ENCODE data around the gene CASP1. TPM values are rescaled to one million over a fixed set of nuclear protein-coding genes. Genes with fewer than 3 reads are reported as not detected.
"Not testable (repeated sequence)": the region's sequence is repeated elsewhere in the genome, so short reads cannot be mapped to it uniquely, and the experiment has no call there.

Gene CASP1
- total RNA-seq, 1 donor from 2014 or later, result 18.7 TPM

GRCh38 chr11:105057432-105057831 is 22.5 kb upstream of the CASP1 start:
- no peaks in the 10 kb centered on the region for H3K4me1 Mint-ChIP-seq
- peaks cover 17% of the 10 kb centered on the region for H3K27me3 Mint-ChIP-seq
- no peak overlapping the region for H3K27ac Mint-ChIP-seq
- H3K4me3 Mint-ChIP-seq, result no peak overlapping the region
- H3K36me3 Mint-ChIP-seq (ENCODE audit: low read depth), result peaks cover 2% of the 10 kb centered on the region
- no peak for DNase-seq
- intact Hi-C loops (cut with micrococcal nuclease), result no loop called here
- peaks cover 9% of the 10 kb centered on the region for H3K9me3 Mint-ChIP-seq

- Mint-ChIP-seq H3K27me3 (peaks cover 12% of the 10 kb centered on the region), H3K4me1 (no peaks in the 10 kb centered on the region), H3K4me3 (no peak overlapping the region), H3K36me3 (ENCODE audit: low read depth) (no peaks in the 10 kb centered on the region), H3K27ac (no peak overlapping the region), H3K9me3 (peaks cover 7% of the 10 kb centered on the region)
- intact Hi-C loops (cut with micrococcal nuclease), result no loop called here
- no peak for DNase-seq
Observed at GRCh38 chr11:105056446-105056845, 21.5 kb upstream of the CASP1 start.

GRCh38 chr11:105054723-105055493 is 20.0 kb upstream of the CASP1 start:
- H3K4me1 Mint-ChIP-seq, result no peaks in the 10 kb centered on the region
- intact Hi-C loops (cut with micrococcal nuclease), result no loop called here
- peaks cover 8% of the 10 kb centered on the region for H3K27me3 Mint-ChIP-seq
- H3K27ac Mint-ChIP-seq, result no peak overlapping the region
- H3K9me3 Mint-ChIP-seq, result no peaks in the 10 kb centered on the region
- no peak for DNase-seq
- H3K36me3 Mint-ChIP-seq (ENCODE audit: low read depth), result no peaks in the 10 kb centered on the region
- H3K4me3 Mint-ChIP-seq, result no peak overlapping the region

- Mint-ChIP-seq H3K9me3 (peaks cover 11% of the 10 kb centered on the region), H3K27ac (no peak overlapping the region), H3K4me1 (no peaks in the 10 kb centered on the region), H3K27me3 (peaks cover 7% of the 10 kb centered on the region), H3K36me3 (ENCODE audit: low read depth) (no peaks in the 10 kb centered on the region), H3K4me3 (no peak overlapping the region)
- intact Hi-C loops (cut with micrococcal nuclease), result no loop called here
- DNase-seq, result no peak
Observed at GRCh38 chr11:105052487-105052886, 17.5 kb upstream of the CASP1 start.

- H3K27me3 Mint-ChIP-seq, result peaks cover 4% of the 10 kb centered on the region
- intact Hi-C loops (cut with micrococcal nuclease), result no loop called here
- no peaks in the 10 kb centered on the region for H3K4me1 Mint-ChIP-seq
- peaks cover 11% of the 10 kb centered on the region for H3K9me3 Mint-ChIP-seq
- no peak overlapping the region for H3K27ac Mint-ChIP-seq
- DNase-seq, result no peak
- H3K4me3 Mint-ChIP-seq, result no peak overlapping the region
- no peaks in the 10 kb centered on the region for H3K36me3 Mint-ChIP-seq (ENCODE audit: low read depth)
Observed at GRCh38 chr11:105051559-105051958, 16.6 kb upstream of the CASP1 start.

GRCh38 chr11:105049481-105049880 is 14.5 kb upstream of the CASP1 start:
- DNase-seq, result no peak
- Mint-ChIP-seq H3K27me3 (no peaks in the 10 kb centered on the region), H3K4me3 (no peak overlapping the region), H3K36me3 (ENCODE audit: low read depth) (no peaks in the 10 kb centered on the region), H3K27ac (no peak overlapping the region), H3K9me3 (peaks cover 11% of the 10 kb centered on the region), H3K4me1 (peaks cover 13% of the 10 kb centered on the region)
- intact Hi-C loops (cut with micrococcal nuclease), result loop anchor here (5.0 kb wide), 2 partner anchors 53 to 342 kb away; no protein-coding TSS in a partner anchor

GRCh38 chr11:105046898-105047579 is 12.1 kb upstream of the CASP1 start:
- H3K9me3 Mint-ChIP-seq, result peaks cover 11% of the 10 kb centered on the region
- H3K27me3 Mint-ChIP-seq, result no peaks in the 10 kb centered on the region
- no peak for DNase-seq
- no peak overlapping the region for H3K27ac Mint-ChIP-seq
- H3K4me1 Mint-ChIP-seq, result peaks cover 28% of the 10 kb centered on the region
- H3K36me3 Mint-ChIP-seq (ENCODE audit: low read depth), result no peaks in the 10 kb centered on the region
- intact Hi-C loops (cut with micrococcal nuclease), result loop anchor here (5.0 kb wide), 2 partner anchors 55 to 340 kb away; no protein-coding TSS in a partner anchor
- no peak overlapping the region for H3K4me3 Mint-ChIP-seq

- Mint-ChIP-seq H3K27me3 (no peaks in the 10 kb centered on the region), H3K4me1 (peaks cover 33% of the 10 kb centered on the region)
Observed at GRCh38 chr11:105045676-105046296, 10.8 kb upstream of the CASP1 start.

GRCh38 chr11:105044557-105045524 is 9.9 kb upstream of the CASP1 start, which contains the start of gene CARD16:
TSS of gene CARD16 (minus strand) at chr11:105045335. CDS start at chr11:105045297, 38 bp downstream.
- H3K36me3 Mint-ChIP-seq (ENCODE audit: low read depth), result peaks cover 15% of the 10 kb centered on the region
- DNase-seq, result peak; percentile 85
- H3K27me3 Mint-ChIP-seq, result not testable (repeated sequence)
- peak within 1 kb of the TSS; percentile 88 for H3K4me3 Mint-ChIP-seq
- peaks cover 11% of the 10 kb centered on the region for H3K9me3 Mint-ChIP-seq
- intact Hi-C loops (cut with micrococcal nuclease), result loop anchor here (5.0 kb wide), 4 partner anchors 32 to 338 kb away; partner anchors contain the start of gene CASP4
- peak within 1 kb of the TSS; percentile 83 for H3K27ac Mint-ChIP-seq
- peaks cover 35% of the 10 kb centered on the region for H3K4me1 Mint-ChIP-seq

More at GRCh38 chr11:105045676-105046296, 10.8 kb upstream of the CASP1 start:
- H3K27ac Mint-ChIP-seq, result peak overlapping the region; percentile 45
- intact Hi-C loops (cut with micrococcal nuclease), result loop anchor here (5.0 kb wide), 2 partner anchors 57 to 338 kb away; no protein-coding TSS in a partner anchor
- DNase-seq, result no peak
- H3K9me3 Mint-ChIP-seq, result peaks cover 11% of the 10 kb centered on the region
- H3K36me3 Mint-ChIP-seq (ENCODE audit: low read depth), result peaks cover 9% of the 10 kb centered on the region
- peak overlapping the region; percentile 56 for H3K4me3 Mint-ChIP-seq

- intact Hi-C loops (cut with micrococcal nuclease), result loop anchor here (5.0 kb wide), 2 partner anchors 35 to 75 kb away; partner anchors contain the start of gene CASP4
- Mint-ChIP-seq H3K27ac (no peak overlapping the region), H3K27me3 (no peaks in the 10 kb centered on the region), H3K4me3 (no peak overlapping the region), H3K9me3 (peaks cover 4% of the 10 kb centered on the region), H3K36me3 (ENCODE audit: low read depth) (peaks cover 35% of the 10 kb centered on the region), H3K4me1 (peaks cover 38% of the 10 kb centered on the region)
- no peak for DNase-seq
Observed at GRCh38 chr11:105042178-105042577, 7.2 kb upstream of the CASP1 start.

- H3K4me3 Mint-ChIP-seq, result no peak overlapping the region
- H3K9me3 Mint-ChIP-seq, result peaks cover 10% of the 10 kb centered on the region
- H3K4me1 Mint-ChIP-seq, result peaks cover 40% of the 10 kb centered on the region
- H3K36me3 Mint-ChIP-seq (ENCODE audit: low read depth), result peaks cover 44% of the 10 kb centered on the region
- H3K27ac Mint-ChIP-seq, result no peak overlapping the region
- H3K27me3 Mint-ChIP-seq, result no peaks in the 10 kb centered on the region
- no peak for DNase-seq
- intact Hi-C loops (cut with micrococcal nuclease), result loop anchor here (5.0 kb wide), 2 partner anchors 37 to 73 kb away; partner anchors contain the start of gene CASP4
Observed at GRCh38 chr11:105040703-105041102, 5.8 kb upstream of the CASP1 start.

- Mint-ChIP-seq H3K36me3 (ENCODE audit: low read depth) (peaks cover 51% of the 10 kb centered on the region), H3K27ac (peak overlapping the region; percentile 91), H3K9me3 (peaks cover 10% of the 10 kb centered on the region), H3K4me1 (peaks cover 38% of the 10 kb centered on the region), H3K4me3 (peak overlapping the region; percentile 88)
- DNase-seq; intact Hi-C loops (cut with micrococcal nuclease); H3K27me3 Mint-ChIP-seq: not testable (repeated sequence)
Observed at GRCh38 chr11:105034388-105034787, 556 bp downstream of the CASP1 start.

GRCh38 chr11:105033781-105034180 is 1.2 kb downstream of the CASP1 start:
- Mint-ChIP-seq H3K4me1 (peaks cover 38% of the 10 kb centered on the region), H3K9me3 (peaks cover 10% of the 10 kb centered on the region), H3K27ac (peak overlapping the region; percentile 91), H3K4me3 (peak overlapping the region; percentile 88), H3K36me3 (ENCODE audit: low read depth) (peaks cover 52% of the 10 kb centered on the region), H3K27me3 (no peaks in the 10 kb centered on the region)
- intact Hi-C loops (cut with micrococcal nuclease), result no loop called here
- DNase-seq, result no peak
